ENCODE data around the gene ERBB4. TPM values are rescaled to one million over a fixed set of nuclear protein-coding genes. Genes with fewer than 3 reads are reported as not detected.

Gene ERBB4
- total RNA-seq, 5 donors from 2014 or later (not counting 1 experiment from before 2014, with no cell fraction given): 0.03 to 0.06 TPM; not detected in 3

GRCh38 chr2:212530991-212531390 lies 7.6 kb downstream of the ERBB4 start:
- no peaks in the 10 kb centered on the region for H3K9me3 Mint-ChIP-seq
- Histone ChIP-seq H3K27me3 (replicated peaks in 1 of 2; ENCODE audit: control insufficient read depth in 2 of 2, extremely low read depth in 1 of 2, insufficient read depth in 2 of 2, low read length in 1 of 2) (peaks cover under 1 to 14% of the 10 kb centered on the region in 2 experiments), H3K36me3 (ENCODE audit: control insufficient read depth in 2 of 2, extremely low read depth in 1 of 2, insufficient read depth in 1 of 2, low read length in 1 of 2) (no peaks in the 10 kb centered on the region), H3K9me3 (no peaks in the 10 kb centered on the region), H3K4me1 (ENCODE audit: control insufficient read depth in 1 of 2, extremely low read depth in 1 of 2, insufficient read depth in 2 of 2, low read length in 2 of 2) (no peaks in the 10 kb centered on the region), H3K4me3 (ENCODE audit: control insufficient read depth in 1 of 2, extremely low read depth in 1 of 2, low read length in 1 of 2) (no peak overlapping the region), H3K27ac (ENCODE audit: low read length) (no peak overlapping the region)
- H3K4me3 Mint-ChIP-seq: no peak overlapping the region
- no peak for DNase-seq
- ChIA-PET POLR2A (no interaction called here), CTCF (no interaction called here)
- peaks cover 12 to 18% of the 10 kb centered on the region in 2 donors for H3K27me3 Mint-ChIP-seq
- no peaks in the 10 kb centered on the region for H3K36me3 Mint-ChIP-seq
- H3K27ac Mint-ChIP-seq: no peak overlapping the region
- no peaks in the 10 kb centered on the region for H3K4me1 Mint-ChIP-seq
- ATAC-seq (replicated peaks in 1 of 4): no peak
- 67% methylated on average over 1 of the region's 3 CpGs for WGBS (ENCODE audit: insufficient coverage)

- Mint-ChIP-seq H3K36me3 (no peaks in the 10 kb centered on the region), H3K27ac (no peak overlapping the region), H3K4me1 (no peaks in the 10 kb centered on the region), H3K4me3 (no peak overlapping the region), H3K27me3 (peaks cover 10 to 15% of the 10 kb centered on the region in 2 donors), H3K9me3 (no peaks in the 10 kb centered on the region)
- Histone ChIP-seq H3K27me3 (replicated peaks in 1 of 2; ENCODE audit: control insufficient read depth in 2 of 2, extremely low read depth in 1 of 2, insufficient read depth in 2 of 2, low read length in 1 of 2) (peaks cover 0 to 11% of the 10 kb centered on the region in 2 experiments), H3K4me1 (ENCODE audit: control insufficient read depth in 1 of 2, extremely low read depth in 1 of 2, insufficient read depth in 2 of 2, low read length in 2 of 2) (no peaks in the 10 kb centered on the region), H3K27ac (ENCODE audit: low read length) (no peak overlapping the region), H3K4me3 (ENCODE audit: control insufficient read depth in 1 of 2, extremely low read depth in 1 of 2, low read length in 1 of 2) (no peak overlapping the region), H3K36me3 (ENCODE audit: control insufficient read depth in 2 of 2, extremely low read depth in 1 of 2, insufficient read depth in 1 of 2, low read length in 1 of 2) (no peaks in the 10 kb centered on the region), H3K9me3 (no peaks in the 10 kb centered on the region)
- ATAC-seq (replicated peaks in 1 of 4) (no peak), DNase-seq (no peak)
- ChIA-PET POLR2A (no interaction called here), CTCF (no interaction called here)
- WGBS (ENCODE audit: insufficient coverage): no CpG with 5 or more reads among the region's 1 CpG
Observed at GRCh38 chr2:212530373-212530772, 8.2 kb downstream of the ERBB4 start.

GRCh38 chr2:212528106-212528856 lies 10.3 kb downstream of the ERBB4 start:
- Mint-ChIP-seq H3K27ac (no peak overlapping the region), H3K27me3 (peaks cover 0 to under 1% of the 10 kb centered on the region in 2 donors), H3K4me1 (no peaks in the 10 kb centered on the region), H3K9me3 (no peaks in the 10 kb centered on the region), H3K36me3 (no peaks in the 10 kb centered on the region), H3K4me3 (no peak overlapping the region)
- H3K36me3 ChIP-seq (ENCODE audit: control insufficient read depth in 2 of 2, extremely low read depth in 1 of 2, insufficient read depth in 1 of 2, low read length in 1 of 2): no peaks in the 10 kb centered on the region
- no peaks in the 10 kb centered on the region for H3K4me1 ChIP-seq (ENCODE audit: control insufficient read depth in 1 of 2, extremely low read depth in 1 of 2, insufficient read depth in 2 of 2, low read length in 2 of 2)
- POLR2A ChIA-PET: no interaction called here
- no peaks in the 10 kb centered on the region for H3K9me3 ChIP-seq
- CTCF ChIA-PET: no interaction called here
- no peak overlapping the region for H3K4me3 ChIP-seq (ENCODE audit: control insufficient read depth in 1 of 2, extremely low read depth in 1 of 2, low read length in 1 of 2)
- DNase-seq: no peak
- WGBS (ENCODE audit: insufficient coverage): 21% methylated on average over 3 of the region's 6 CpGs
- H3K27me3 ChIP-seq (replicated peaks in 1 of 2; ENCODE audit: control insufficient read depth in 2 of 2, extremely low read depth in 1 of 2, insufficient read depth in 2 of 2, low read length in 1 of 2): peaks cover 0 to 9% of the 10 kb centered on the region in 2 experiments
- H3K27ac ChIP-seq (ENCODE audit: low read length): no peak overlapping the region
- ATAC-seq (replicated peaks in 1 of 4): no peak

GRCh38 chr2:212526059-212526458 lies 12.5 kb downstream of the ERBB4 start:
- Mint-ChIP-seq H3K27me3 (no peaks in the 10 kb centered on the region), H3K4me1 (no peaks in the 10 kb centered on the region), H3K27ac (no peak overlapping the region), H3K9me3 (no peaks in the 10 kb centered on the region), H3K4me3 (no peak overlapping the region), H3K36me3 (no peaks in the 10 kb centered on the region)
- ChIA-PET CTCF (interaction anchor here in 1 of 2 donors (0.9 kb wide), 1 partner anchor 41 kb away, joined by 3 read pairs; no protein-coding TSS in a partner anchor), POLR2A (no interaction called here)
- DNase-seq (no peak), ATAC-seq (replicated peaks in 1 of 4) (no peak)
- Histone ChIP-seq H3K4me1 (ENCODE audit: control insufficient read depth in 1 of 2, extremely low read depth in 1 of 2, insufficient read depth in 2 of 2, low read length in 2 of 2) (no peaks in the 10 kb centered on the region), H3K27me3 (replicated peaks in 1 of 2; ENCODE audit: control insufficient read depth in 2 of 2, extremely low read depth in 1 of 2, insufficient read depth in 2 of 2, low read length in 1 of 2) (peaks cover 0 to 3% of the 10 kb centered on the region in 2 experiments), H3K27ac (ENCODE audit: low read length) (no peak overlapping the region), H3K9me3 (no peaks in the 10 kb centered on the region), H3K36me3 (ENCODE audit: control insufficient read depth in 2 of 2, extremely low read depth in 1 of 2, insufficient read depth in 1 of 2, low read length in 1 of 2) (no peaks in the 10 kb centered on the region), H3K4me3 (ENCODE audit: control insufficient read depth in 1 of 2, extremely low read depth in 1 of 2, low read length in 1 of 2) (no peak overlapping the region)
- WGBS (ENCODE audit: insufficient coverage): no CpG with 5 or more reads among the region's 1 CpG

GRCh38 chr2:212523756-212524155 lies 14.8 kb downstream of the ERBB4 start:
- no peak for DNase-seq
- no peak overlapping the region for H3K27ac Mint-ChIP-seq
- CTCF ChIA-PET: interaction anchor here in 1 of 2 donors (0.5 kb wide), 1 partner anchor 18 kb away, joined by 4 read pairs; no protein-coding TSS in a partner anchor
- H3K4me1 Mint-ChIP-seq: no peaks in the 10 kb centered on the region
- Histone ChIP-seq H3K27ac (ENCODE audit: low read length) (no peak overlapping the region), H3K4me3 (ENCODE audit: control insufficient read depth in 1 of 2, extremely low read depth in 1 of 2, low read length in 1 of 2) (no peak overlapping the region), H3K27me3 (replicated peaks in 1 of 2; ENCODE audit: control insufficient read depth in 2 of 2, extremely low read depth in 1 of 2, insufficient read depth in 2 of 2, low read length in 1 of 2) (peaks cover 0 to 2% of the 10 kb centered on the region in 2 experiments), H3K9me3 (no peaks in the 10 kb centered on the region), H3K36me3 (ENCODE audit: control insufficient read depth in 2 of 2, extremely low read depth in 1 of 2, insufficient read depth in 1 of 2, low read length in 1 of 2) (no peaks in the 10 kb centered on the region), H3K4me1 (ENCODE audit: control insufficient read depth in 1 of 2, extremely low read depth in 1 of 2, insufficient read depth in 2 of 2, low read length in 2 of 2) (no peaks in the 10 kb centered on the region)
- ATAC-seq (replicated peaks in 1 of 4): no peak
- POLR2A ChIA-PET: no interaction called here
- H3K9me3 Mint-ChIP-seq: no peaks in the 10 kb centered on the region
- H3K4me3 Mint-ChIP-seq: no peak overlapping the region
- WGBS (ENCODE audit: insufficient coverage): 70% methylated on average over 2 of the region's 2 CpGs
- no peaks in the 10 kb centered on the region for H3K36me3 Mint-ChIP-seq
- H3K27me3 Mint-ChIP-seq: no peaks in the 10 kb centered on the region

GRCh38 chr2:212520340-212520739 lies 18.3 kb downstream of the ERBB4 start:
- no peaks in the 10 kb centered on the region for H3K36me3 Mint-ChIP-seq
- ChIA-PET POLR2A (no interaction called here), CTCF (no interaction called here)
- no peak overlapping the region for H3K27ac Mint-ChIP-seq
- no peak for DNase-seq
- no peaks in the 10 kb centered on the region for H3K9me3 Mint-ChIP-seq
- no peaks in the 10 kb centered on the region for H3K4me1 ChIP-seq (ENCODE audit: control insufficient read depth in 1 of 2, extremely low read depth in 1 of 2, insufficient read depth in 2 of 2, low read length in 2 of 2)
- no peaks in the 10 kb centered on the region for H3K4me1 Mint-ChIP-seq
- no peak overlapping the region for H3K4me3 ChIP-seq (ENCODE audit: control insufficient read depth in 1 of 2, extremely low read depth in 1 of 2, low read length in 1 of 2)
- WGBS (ENCODE audit: insufficient coverage): no CpG with 5 or more reads among the region's 2 CpGs
- H3K4me3 Mint-ChIP-seq: no peak overlapping the region
- H3K27ac ChIP-seq (ENCODE audit: low read length): no peak overlapping the region
- no peak for ATAC-seq (replicated peaks in 1 of 4)
- no peaks in the 10 kb centered on the region for H3K36me3 ChIP-seq (ENCODE audit: control insufficient read depth in 2 of 2, extremely low read depth in 1 of 2, insufficient read depth in 1 of 2, low read length in 1 of 2)
- H3K9me3 ChIP-seq: no peaks in the 10 kb centered on the region
- no peaks in the 10 kb centered on the region for H3K27me3 ChIP-seq (replicated peaks in 1 of 2; ENCODE audit: control insufficient read depth in 2 of 2, extremely low read depth in 1 of 2, insufficient read depth in 2 of 2, low read length in 1 of 2)
- H3K27me3 Mint-ChIP-seq: no peaks in the 10 kb centered on the region

Data from T-cell (primary cell).